ENCODE results near the gene RPS5. TPM values are rescaled to one million over a fixed set of nuclear protein-coding genes. Genes with fewer than 3 reads are reported as not detected.
"Not testable (repeated sequence)": the region's sequence is repeated elsewhere in the genome, so short reads cannot be mapped to it uniquely, and the experiment has no call there.

The RPS5 gene
- total RNA-seq, 2 experiments from 2014 or later, result 918 to 1,077 TPM

DNA sequence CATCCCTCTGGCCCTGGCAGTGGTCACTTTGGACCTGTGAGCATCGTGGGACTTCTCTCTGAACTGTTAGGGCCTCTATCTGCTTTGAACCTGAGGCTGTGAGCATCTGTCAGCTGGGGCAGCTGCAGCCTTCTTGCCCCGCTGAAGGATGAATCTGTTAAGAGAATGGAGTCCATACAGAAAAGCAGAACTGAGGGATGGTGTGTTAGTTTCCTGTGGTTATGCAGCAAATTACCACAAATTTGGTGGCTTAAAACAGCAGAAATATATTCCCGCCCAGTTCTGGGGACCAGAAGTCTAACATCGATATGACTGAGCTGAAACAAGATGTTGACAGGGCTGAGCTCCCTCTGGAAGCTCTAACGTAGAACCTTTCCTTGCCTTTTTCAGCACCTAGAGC, 22.9 kb upstream of the RPS5 start:
- Mint-ChIP-seq H3K27me3 (no peaks in the 10 kb centered on the region), H3K27ac (no peak overlapping the region), H3K4me3 (no peak overlapping the region), H3K9me3 (no peaks in the 10 kb centered on the region), H3K36me3 (ENCODE audit: low read depth) (peaks cover 2% of the 10 kb centered on the region), H3K4me1 (peaks cover 13% of the 10 kb centered on the region)
- ChIA-PET CTCF (interaction anchor here (0.9 to 2.1 kb wide), 4 partner anchors 14 to 44 kb away, joined by 3 to 7 read pairs (median 3); partner anchors contain the start of gene ZNF584), POLR2A (no interaction called here)
- no peak for DNase-seq

GRCh38 chr19:58366585-58367430, 20.3 kb upstream of the RPS5 start:
- CTCF ChIA-PET, result interaction anchor here (0.6 kb wide), 2 partner anchors 181 to 221 kb away, joined by 4 to 5 read pairs; no protein-coding TSS in a partner anchor
- Mint-ChIP-seq H3K9me3 (no peaks in the 10 kb centered on the region), H3K4me1 (peaks cover 11% of the 10 kb centered on the region), H3K27ac (no peak overlapping the region), H3K36me3 (ENCODE audit: low read depth) (peaks cover under 1% of the 10 kb centered on the region), H3K4me3 (no peak overlapping the region), H3K27me3 (no peaks in the 10 kb centered on the region)
- POLR2A ChIA-PET, result no interaction called here
- DNase-seq, result no peak

GRCh38 chr19:58367698-58368454, 19.2 kb upstream of the RPS5 start:
- Mint-ChIP-seq H3K4me3 (no peak overlapping the region), H3K4me1 (peaks cover 4% of the 10 kb centered on the region), H3K9me3 (no peaks in the 10 kb centered on the region), H3K36me3 (ENCODE audit: low read depth) (no peaks in the 10 kb centered on the region), H3K27ac (no peak overlapping the region), H3K27me3 (no peaks in the 10 kb centered on the region)
- CTCF ChIA-PET, result no interaction called here
- no peak for DNase-seq
- POLR2A ChIA-PET, result no interaction called here

- no peak overlapping the region for H3K4me3 Mint-ChIP-seq
- no peaks in the 10 kb centered on the region for H3K36me3 Mint-ChIP-seq (ENCODE audit: low read depth)
- H3K9me3 Mint-ChIP-seq, result no peaks in the 10 kb centered on the region
- DNase-seq, result no peak
- POLR2A ChIA-PET, result no interaction called here
- H3K27me3 Mint-ChIP-seq, result no peaks in the 10 kb centered on the region
- H3K27ac Mint-ChIP-seq, result no peak overlapping the region
- H3K4me1 Mint-ChIP-seq, result peaks cover 2% of the 10 kb centered on the region
- CTCF ChIA-PET, result no interaction called here
These were observed 18.3 kb upstream of the RPS5 start for GRCh38 chr19:58368561-58369360.

DNA sequence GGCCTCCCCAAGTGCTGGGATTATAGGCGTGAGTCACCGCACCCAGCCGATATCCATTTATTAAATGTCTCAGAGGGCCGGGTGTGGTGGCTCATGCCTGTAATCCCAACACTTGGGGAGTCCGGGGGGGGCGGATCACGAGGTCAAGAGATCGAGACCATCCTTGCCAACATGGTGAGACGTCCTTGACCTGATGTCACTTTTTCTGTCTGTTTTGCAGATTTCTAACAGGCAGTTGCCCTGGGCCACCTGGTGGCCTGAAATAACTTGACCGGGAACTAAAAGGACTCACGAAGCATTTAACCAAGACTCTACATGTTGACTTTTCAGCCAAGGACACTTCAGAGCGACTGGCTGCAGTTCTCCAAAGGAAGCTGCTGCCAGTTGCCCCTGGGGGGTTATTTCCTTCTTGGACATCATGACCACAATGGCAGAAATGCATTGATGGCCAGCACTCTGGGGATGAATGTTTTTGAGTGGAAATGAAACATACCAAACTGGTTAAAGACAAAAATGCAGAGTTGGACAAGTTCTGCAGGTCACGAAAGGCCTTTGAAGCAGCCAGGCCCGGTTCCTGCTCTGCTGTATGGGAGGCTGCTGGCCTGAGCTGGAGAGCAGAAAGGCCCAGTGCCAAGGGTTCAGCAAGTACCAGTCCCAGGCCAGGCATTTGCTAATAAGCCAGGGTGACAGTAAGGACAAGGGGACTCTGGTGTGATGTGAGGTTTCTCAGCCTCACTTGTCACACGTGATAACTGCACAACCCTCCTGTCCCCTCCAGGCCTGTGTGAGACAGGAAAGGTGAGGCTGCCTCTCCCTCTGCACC, 14.5 kb upstream of the RPS5 start:
- Mint-ChIP-seq H3K4me3 (no peak overlapping the region), H3K9me3 (no peaks in the 10 kb centered on the region), H3K4me1 (no peaks in the 10 kb centered on the region), H3K27ac (no peak overlapping the region), H3K36me3 (ENCODE audit: low read depth) (no peaks in the 10 kb centered on the region), H3K27me3 (no peaks in the 10 kb centered on the region)
- POLR2A ChIA-PET, result no interaction called here
- no peak for DNase-seq
- CTCF ChIA-PET, result interaction anchor here (0.9 to 1.8 kb wide), 3 partner anchors 9 to 147 kb away, joined by 3 to 7 read pairs (median 3); partner anchors contain the start of genes ZBTB45 and ZNF497

GRCh38 chr19:58374200-58374599, 12.9 kb upstream of the RPS5 start:
- CTCF ChIA-PET, result interaction anchor here (1.1 to 1.8 kb wide), 2 partner anchors 11 to 19 kb away, joined by 3 to 7 read pairs; partner anchors contain the start of gene ZNF497
- Mint-ChIP-seq H3K27me3 (no peaks in the 10 kb centered on the region), H3K36me3 (ENCODE audit: low read depth) (no peaks in the 10 kb centered on the region), H3K4me3 (no peak overlapping the region), H3K27ac (no peak overlapping the region), H3K9me3 (no peaks in the 10 kb centered on the region), H3K4me1 (peaks cover 4% of the 10 kb centered on the region)
- POLR2A ChIA-PET, result no interaction called here
- no peak for DNase-seq

DNA sequence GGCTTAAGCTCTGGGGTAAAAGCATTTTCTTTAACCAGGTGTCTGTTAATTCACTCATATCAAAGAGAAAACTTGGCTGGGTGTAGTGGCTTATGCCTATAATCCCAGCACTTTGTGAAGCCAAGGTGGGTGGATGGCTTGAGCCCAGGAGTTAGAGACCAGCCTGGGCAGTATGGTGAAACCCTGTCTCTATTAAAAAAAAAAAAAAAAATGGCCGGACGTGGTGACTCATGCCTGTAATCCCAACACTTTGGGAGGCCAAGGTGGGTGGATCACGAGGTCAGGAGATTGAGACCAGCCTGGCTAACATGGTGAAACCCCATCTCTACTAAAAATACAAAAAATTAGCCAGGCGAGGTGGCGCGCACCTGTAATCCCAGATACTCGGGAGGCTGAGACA, 10.3 kb upstream of the RPS5 start:
- H3K36me3 Mint-ChIP-seq (ENCODE audit: low read depth); H3K27ac Mint-ChIP-seq; DNase-seq; H3K4me3 Mint-ChIP-seq; POLR2A ChIA-PET; H3K9me3 Mint-ChIP-seq; H3K27me3 Mint-ChIP-seq: not testable (repeated sequence)
- peaks cover 16% of the 10 kb centered on the region for H3K4me1 Mint-ChIP-seq
- CTCF ChIA-PET, result interaction anchor here (1.8 to 1.9 kb wide), 2 partner anchors 11 to 14 kb away, joined by 3 to 5 read pairs; partner anchors contain the start of gene ZNF497

GRCh38 chr19:58379246-58379645, 7.8 kb upstream of the RPS5 start:
- ChIA-PET CTCF (interaction anchor here (0.6 to 1.7 kb wide), 4 partner anchors 15 to 158 kb away, joined by 3 to 5 read pairs (median 4); partner anchors contain the start of gene ZBTB45), POLR2A (interaction anchor here (0.7 kb wide), 1 partner anchor 30 kb away, joined by 5 read pairs; no protein-coding TSS in a partner anchor)
- peak overlapping the region; percentile 94 for H3K27ac Mint-ChIP-seq
- DNase-seq, result no peak
- H3K27me3 Mint-ChIP-seq, result no peaks in the 10 kb centered on the region
- peaks cover 23% of the 10 kb centered on the region for H3K4me1 Mint-ChIP-seq
- H3K36me3 Mint-ChIP-seq (ENCODE audit: low read depth), result no peaks in the 10 kb centered on the region
- H3K4me3 Mint-ChIP-seq, result peak overlapping the region; percentile 83
- no peaks in the 10 kb centered on the region for H3K9me3 Mint-ChIP-seq

DNA sequence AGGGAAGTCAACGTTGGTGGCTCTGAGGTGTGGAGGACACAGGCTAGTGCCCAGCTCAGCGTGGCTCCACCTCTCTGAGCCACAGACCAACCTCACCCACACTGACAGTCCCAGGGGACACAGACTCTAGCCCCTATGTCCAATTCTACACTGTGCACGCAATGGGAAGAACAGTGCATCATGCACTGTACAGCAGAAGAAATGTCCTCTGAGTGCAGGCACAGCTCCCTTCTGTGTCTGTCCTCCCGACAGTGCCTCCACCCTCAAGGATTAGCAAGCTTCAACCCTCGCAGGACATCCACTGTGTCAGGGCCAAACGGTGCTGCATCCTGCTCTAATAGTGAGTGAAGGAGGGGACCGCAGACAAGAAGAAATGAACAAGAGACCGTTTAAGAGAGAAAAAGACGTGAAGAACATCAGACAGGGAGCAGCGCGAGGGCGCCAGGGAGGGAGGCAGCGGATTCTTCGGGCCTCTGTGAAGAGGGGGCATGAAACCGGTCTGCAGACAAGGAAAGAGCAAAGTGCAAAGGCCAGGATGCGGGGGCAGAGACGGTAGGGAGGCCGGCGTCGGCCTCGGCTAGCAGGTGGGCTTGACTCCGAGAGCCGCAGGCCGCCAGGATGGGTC, 6.9 kb upstream of the RPS5 start:
- peak overlapping the region; percentile 94 for H3K27ac Mint-ChIP-seq
- H3K4me3 Mint-ChIP-seq, result peak overlapping the region; percentile 83
- H3K36me3 Mint-ChIP-seq (ENCODE audit: low read depth), result no peaks in the 10 kb centered on the region
- H3K9me3 Mint-ChIP-seq, result no peaks in the 10 kb centered on the region
- peaks cover 27% of the 10 kb centered on the region for H3K4me1 Mint-ChIP-seq
- ChIA-PET CTCF (interaction anchor here (0.6 to 1.7 kb wide), 4 partner anchors 16 to 159 kb away, joined by 3 to 5 read pairs (median 4); partner anchors contain the start of gene ZBTB45), POLR2A (interaction anchor here (0.7 kb wide), 1 partner anchor 31 kb away, joined by 5 read pairs; no protein-coding TSS in a partner anchor)
- no peak for DNase-seq
- no peaks in the 10 kb centered on the region for H3K27me3 Mint-ChIP-seq

GRCh38 chr19:58380662-58381459, 6.2 kb upstream of the RPS5 start, which contains the start of gene ZNF837:
TSS of gene ZNF837 (minus strand) at chr19:58381030. CDS start at chr19:58369332, 11,698 bp downstream.
- ChIA-PET CTCF (interaction anchor here (1.5 kb wide), 1 partner anchor 139 kb away, joined by 5 read pairs; the partner anchor contains the start of gene ZBTB45), POLR2A (no interaction called here)
- H3K4me3 Mint-ChIP-seq, result peak within 1 kb of the TSS; percentile 83
- H3K27ac Mint-ChIP-seq, result peak within 1 kb of the TSS; percentile 95
- H3K4me1 Mint-ChIP-seq, result peaks cover 33% of the 10 kb centered on the region
- H3K27me3 Mint-ChIP-seq, result no peaks in the 10 kb centered on the region
- no peaks in the 10 kb centered on the region for H3K9me3 Mint-ChIP-seq
- no peaks in the 10 kb centered on the region for H3K36me3 Mint-ChIP-seq (ENCODE audit: low read depth)
- peak; percentile 99 for DNase-seq

Data from activated CD4-positive, alpha-beta T cell treated with anti-CD3 and anti-CD28 coated beads, Interleukin-2, amount 10 ng/mL, durations not matched to agents 7 days and 5 days (primary cell).